GM23338 (cell line): ENCODE data around the gene FAM193B. TPM values are rescaled to one million over a fixed set of nuclear protein-coding genes. Genes with fewer than 3 reads are reported as not detected.

ENCODE experiments used
- ATAC-seq: fragments of 200-7000 bp; cut with Tn5 transposase; 3 replicates; pipeline ENCODE4 v1.9.1; 2020
- DNase-seq: peaks from one replicate; pipeline ENCODE4 v3.0.0-alpha.2; 2015; ENCODE audit warnings: low spot score
- H2AFZ ChIP-seq: fragments of 200-600 bp; sonication (generic); 2 replicates; pipeline ENCODE4 v1.8.0; 2016; ENCODE audit warnings: antibody characterized with exemption, mild to moderate bottlenecking, moderate library complexity
- H3F3A ChIP-seq: fragments of 200-600 bp; sonication (generic); replicated peaks from 2 replicates; pipeline ENCODE4 v1.8.0; 2017; ENCODE audit warnings: antibody characterized with exemption, mixed run types, low read depth
- H3K27ac ChIP-seq: fragments of 200-600 bp; sonication (generic); 2 replicates; pipeline ENCODE4 v1.6.1; 2016; ENCODE audit warnings: low read depth
- H3K27me3 ChIP-seq: fragments of 200-600 bp; sonication (generic); 2 replicates; pipeline ENCODE4 v1.8.0; 2016; ENCODE audit warnings: mild to moderate bottlenecking, mixed run types, moderate library complexity; ENCODE audit not compliant: insufficient read depth
- H3K36me3 ChIP-seq: fragments of 200-600 bp; sonication (generic); 2 replicates; pipeline ENCODE4 v1.8.0; 2016; ENCODE audit warnings: mild to moderate bottlenecking; ENCODE audit not compliant: insufficient read depth
- H3K4me1 ChIP-seq: fragments of 200-600 bp; sonication (generic); 2 replicates; pipeline ENCODE4 v1.8.0; 2016; ENCODE audit warnings: mild to moderate bottlenecking, moderate library complexity; ENCODE audit not compliant: insufficient read depth
- H3K4me2 ChIP-seq: fragments of 200-600 bp; sonication (generic); 2 replicates; pipeline ENCODE4 v1.7.1; 2017; ENCODE audit warnings: mixed run types
- H3K4me3 ChIP-seq: fragments of 200-600 bp; sonication (generic); 2 replicates; pipeline ENCODE4 v1.6.1; 2016; ENCODE audit warnings: mixed run types
- H3K79me2 ChIP-seq: fragments of 200-600 bp; sonication (generic); replicated peaks from 2 replicates; pipeline ENCODE4 v1.8.0; 2017; ENCODE audit warnings: mild to moderate bottlenecking; ENCODE audit not compliant: insufficient read depth
- H3K9me2 ChIP-seq: fragments of 200-600 bp; sonication (generic); 2 replicates; pipeline ENCODE4 v1.8.0; 2017; ENCODE audit not compliant: insufficient read depth
- H4K20me1 ChIP-seq: fragments of 200-600 bp; sonication (generic); replicated peaks from 2 replicates; pipeline ENCODE4 v1.8.0; 2017; ENCODE audit warnings: mild to moderate bottlenecking; ENCODE audit not compliant: insufficient read depth
- H3K27ac Mint-ChIP-seq: 2 replicates; pipeline ENCODE4 v1.8.0; 2020; ENCODE audit warnings: inconsistent platforms, mild to moderate bottlenecking, moderate library complexity, mixed read lengths
- H3K27me3 Mint-ChIP-seq: 3 replicates; pipeline ENCODE4 v1.8.0; 2022; ENCODE audit warnings: low read depth, mild to moderate bottlenecking, moderate library complexity, mixed read lengths, inconsistent platforms; ENCODE audit not compliant: insufficient read depth, poor library complexity
- H3K36me3 Mint-ChIP-seq: 3 replicates; pipeline ENCODE4 v1.8.0; 2021; ENCODE audit warnings: low read depth, mild to moderate bottlenecking, inconsistent platforms, moderate library complexity, mixed read lengths
- H3K4me1 Mint-ChIP-seq: 3 replicates; pipeline ENCODE4 v1.8.0; 2020; ENCODE audit warnings: mild to moderate bottlenecking, inconsistent platforms, mixed read lengths
- H3K4me3 Mint-ChIP-seq: 3 replicates; pipeline ENCODE4 v1.8.0; 2021; ENCODE audit warnings: moderate library complexity, mild to moderate bottlenecking, inconsistent platforms, mixed read lengths
- H3K9me3 Mint-ChIP-seq: 3 replicates; pipeline ENCODE4 v1.8.0; 2020; ENCODE audit warnings: moderate library complexity, mild to moderate bottlenecking, inconsistent platforms, mixed read lengths
- CTCF ChIP-seq, 2 experiments: fragments of 200-600 bp in 1 of 2; sonication (generic) in 1 of 2; conservative IDR thresholded peaks; 2 replicates each; pipeline versions ENCODE4 v1.5.1 to v1.6.1; 2016 to 2017; ENCODE audit warnings: antibody characterized with exemption in 2 of 2, low read depth in 2 of 2, mild to moderate bottlenecking in 2 of 2, moderate library complexity in 1 of 2
- EZH2 ChIP-seq: fragments of 200-600 bp; sonication (generic); IDR thresholded peaks from one replicate; pipeline ENCODE4 v1.8.0; 2017; ENCODE audit warnings: antibody characterized with exemption, mild to moderate bottlenecking, low read depth; ENCODE audit not compliant: unreplicated experiment
- JUNB ChIP-seq: IDR thresholded peaks from one replicate; pipeline ENCODE4 v1.6.1; 2016; ENCODE audit warnings: antibody characterized with exemption; ENCODE audit not compliant: unreplicated experiment
- ZNF331 ChIP-seq: fragments of 250-450 bp; sonication (Bioruptor Pico); IDR thresholded peaks from 2 replicates; pipeline ENCODE4 v1.5.0; 2020; ENCODE audit warnings: low read depth, mild to moderate bottlenecking, moderate library complexity
- ZNF462 ChIP-seq: fragments of 250-450 bp; sonication (Bioruptor Pico); IDR thresholded peaks from 2 replicates; pipeline ENCODE4 v1.5.0; 2020; ENCODE audit warnings: mild to moderate bottlenecking, moderate library complexity
- polyA plus RNA-seq: library from polyadenylated mRNA; unstranded; fragments of >200 nt; fragmentation: Nextera tagmentation; extraction: Ambion mirVana; gene quantifications from 2 replicates; pipeline ENCODE4 v1.2.1, GENCODE V29; 2016
- total RNA-seq: library from RNA; depleted of rRNA; stranded (reverse); fragments of >200 nt; shearing (Covaris generic); gene quantifications from 2 replicates; pipeline ENCODE4 v1.2.3, GENCODE V29; 2014

Gene FAM193B
- total and polyA plus RNA-seq, 2 experiments from 2014 or later = 44.4 to 58.6 TPM

GRCh38 chr5:177530638-177531037, 23.7 kb downstream of the FAM193B start (continued):
- no peak for TF ChIP-seq ZNF462 (CRISPR knock-in tag)

GRCh38 chr5:177529247-177530203, 24.8 kb downstream of the FAM193B start:
- Histone ChIP-seq H2AFZ (no peak overlapping the region), H3K27ac (no peak overlapping the region), H4K20me1 (peaks cover 5% of the 10 kb centered on the region), H3K36me3 (peaks cover 7% of the 10 kb centered on the region; the same call in 1 of the 2 replicates), H3K4me3 (no peak overlapping the region), H3F3A (no peaks in the 10 kb centered on the region), H3K79me2 (no peaks in the 10 kb centered on the region), H3K4me1 (no peaks in the 10 kb centered on the region), H3K27me3 (no peaks in the 10 kb centered on the region), H3K9me2 (no peaks in the 10 kb centered on the region), H3K4me2 (no peak overlapping the region)
- Mint-ChIP-seq H3K27me3 (peaks cover 4% of the 10 kb centered on the region), H3K36me3 (peaks cover 32% of the 10 kb centered on the region), H3K9me3 (no peaks in the 10 kb centered on the region), H3K4me3 (no peak overlapping the region), H3K27ac (no peak overlapping the region), H3K4me1 (no peaks in the 10 kb centered on the region)
- DNase-seq (no peak), ATAC-seq (no peak)
- TF ChIP-seq ZNF462 (CRISPR knock-in tag) (no peak), EZH2 (no peak), JUNB (no peak), ZNF331 (CRISPR knock-in tag) (no peak), CTCF (conservative IDR thresholded peaks at IDR 0.05; ENCODE audit: low read depth in 2 of 2) (no peak)
